Epithelial cell of proximal tubule (primary cell): ENCODE results near the gene FHL2. TPM values are rescaled to one million over a fixed set of nuclear protein-coding genes. Genes with fewer than 3 reads are reported as not detected.
"Not testable (repeated sequence)": the region's sequence is repeated elsewhere in the genome, so short reads cannot be mapped to it uniquely, and the experiment has no call there.

Source experiments
- DNase-seq: peaks from one replicate; pipeline ENCODE4 v3.0.0-alpha.2; 2011; ENCODE audit warnings: low read depth
- H3K4me3 ChIP-seq: 2 replicates; pipeline ENCODE4 v1.5.1; 2011; ENCODE audit warnings: low read depth, mild to moderate bottlenecking, low read length
- total RNA-seq: library from RNA; depleted of rRNA; stranded (reverse); fragments of >200 nt; gene quantifications from 2 replicates; pipeline ENCODE4 v1.2.3, GENCODE V29; 2015
- TF ChIP-seq, protein P1 (sequence below): conservative IDR thresholded peaks from 2 replicates; pipeline ENCODE4 v1.5.1; 2012; ENCODE audit warnings: low read depth, mild to moderate bottlenecking, low read length

FHL2 gene
- total RNA-seq, 1 donor from 2014 or later = 237 TPM

- peak; percentile 37 for DNase-seq
- peak overlapping the region; percentile 80 for H3K4me3 ChIP-seq
- TF ChIP-seq, protein P1, sequence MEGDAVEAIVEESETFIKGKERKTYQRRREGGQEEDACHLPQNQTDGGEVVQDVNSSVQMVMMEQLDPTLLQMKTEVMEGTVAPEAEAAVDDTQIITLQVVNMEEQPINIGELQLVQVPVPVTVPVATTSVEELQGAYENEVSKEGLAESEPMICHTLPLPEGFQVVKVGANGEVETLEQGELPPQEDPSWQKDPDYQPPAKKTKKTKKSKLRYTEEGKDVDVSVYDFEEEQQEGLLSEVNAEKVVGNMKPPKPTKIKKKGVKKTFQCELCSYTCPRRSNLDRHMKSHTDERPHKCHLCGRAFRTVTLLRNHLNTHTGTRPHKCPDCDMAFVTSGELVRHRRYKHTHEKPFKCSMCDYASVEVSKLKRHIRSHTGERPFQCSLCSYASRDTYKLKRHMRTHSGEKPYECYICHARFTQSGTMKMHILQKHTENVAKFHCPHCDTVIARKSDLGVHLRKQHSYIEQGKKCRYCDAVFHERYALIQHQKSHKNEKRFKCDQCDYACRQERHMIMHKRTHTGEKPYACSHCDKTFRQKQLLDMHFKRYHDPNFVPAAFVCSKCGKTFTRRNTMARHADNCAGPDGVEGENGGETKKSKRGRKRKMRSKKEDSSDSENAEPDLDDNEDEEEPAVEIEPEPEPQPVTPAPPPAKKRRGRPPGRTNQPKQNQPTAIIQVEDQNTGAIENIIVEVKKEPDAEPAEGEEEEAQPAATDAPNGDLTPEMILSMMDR = no peak
Measured at GRCh38 chr2:105327690-105328089, 71.2 kb downstream of the FHL2 start.

DNA sequence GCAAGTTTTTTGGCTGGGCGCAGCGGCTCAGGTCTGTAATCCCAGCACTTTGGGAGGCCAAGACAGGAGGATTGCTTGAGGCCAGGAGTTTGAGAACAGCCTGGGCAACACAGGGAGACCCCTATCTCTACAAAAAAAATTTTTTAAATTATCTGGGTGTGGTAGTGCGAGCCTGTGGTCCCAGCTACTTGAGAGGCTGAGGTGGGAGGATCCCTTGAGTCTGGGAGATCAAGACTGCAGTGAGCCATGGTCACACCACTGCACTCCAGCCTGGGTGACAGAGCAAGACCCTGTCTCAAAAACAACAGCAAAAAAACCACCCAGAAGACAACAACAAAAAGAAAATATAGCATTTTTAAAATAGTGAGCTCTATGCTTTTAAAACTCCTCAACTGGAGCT is 71.6 kb downstream of the FHL2 start:
- H3K4me3 ChIP-seq, DNase-seq: not testable (repeated sequence)

- no peak for DNase-seq
- TF ChIP-seq, protein P1 = no peak
- no peak overlapping the region for H3K4me3 ChIP-seq
Measured at GRCh38 chr2:105325389-105325963, 73.4 kb downstream of the FHL2 start.

DNA sequence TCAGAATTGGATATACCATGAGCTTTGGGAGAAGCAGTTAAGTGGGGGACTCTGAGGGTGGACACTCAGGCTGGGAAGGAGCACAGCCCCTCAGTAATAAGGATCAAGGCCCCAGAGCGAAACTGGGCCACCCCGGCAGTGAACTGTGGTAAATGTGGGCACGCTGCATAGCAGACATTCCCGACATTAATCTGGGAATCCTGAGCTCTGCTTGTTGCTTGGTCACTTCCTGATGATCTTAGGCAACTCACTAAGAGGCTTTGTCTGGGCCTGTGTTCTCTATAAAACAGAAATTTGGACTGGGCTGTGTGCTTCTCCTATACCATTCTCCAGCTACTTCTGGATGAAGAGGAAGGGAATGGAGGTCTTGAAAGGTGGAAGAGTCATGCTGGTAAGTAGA is 74.1 kb downstream of the FHL2 start:
- peak; percentile 54 for DNase-seq
- H3K4me3 ChIP-seq = no peak overlapping the region
- TF ChIP-seq, protein P1 = no peak

- TF ChIP-seq, protein P1 = no peak
- DNase-seq = no peak
- no peak overlapping the region for H3K4me3 ChIP-seq
Measured at GRCh38 chr2:105324101-105324500, 74.8 kb downstream of the FHL2 start.

- no peak for DNase-seq
- H3K4me3 ChIP-seq = no peak overlapping the region
- TF ChIP-seq, protein P1 = no peak
Measured at GRCh38 chr2:105323111-105323510, 75.7 kb downstream of the FHL2 start.

GRCh38 chr2:105321875-105322646 is 76.8 kb downstream of the FHL2 start:
- H3K4me3 ChIP-seq = no peak overlapping the region
- TF ChIP-seq, protein P1 = no peak
- no peak for DNase-seq
